Tibial artery (tissue), 4 donors: ENCODE measurements around the gene ZNF621.

ENCODE experiments used
- DNase-seq, 2 donors: peaks; one replicate each; pipeline ENCODE4 v3.0.0-alpha.2; 2019
- H3K27ac ChIP-seq, 2 donors: fragments of 200-600 bp; sonication (generic) in 1 of 2; 1 replicate in 1 of 2; 2 replicates in 1 of 2; pipeline ENCODE4 v1.5.1; 2018 to 2019; ENCODE audit warnings: mild to moderate bottlenecking in 1 of 2
- H3K27me3 ChIP-seq, 2 donors: fragments of 200-600 bp; sonication (generic) in 1 of 2; one replicate each; pipeline versions ENCODE4 v1.5.1 to v1.6.0; 2016 to 2019
- H3K36me3 ChIP-seq, 3 donors: fragments of 200-600 bp; sonication (generic) in 2 of 3; one replicate each; pipeline ENCODE4 v1.5.1; 2016 to 2019; ENCODE audit warnings: mild to moderate bottlenecking in 2 of 3
- H3K4me1 ChIP-seq, 4 donors: fragments of 200-600 bp; sonication (generic) in 2 of 4; 1 replicate in 3 of 4; 2 replicates in 1 of 4; pipeline ENCODE4 v1.5.1; 2016 to 2019
- H3K4me3 ChIP-seq, 2 donors: fragments of 200-600 bp; sonication (generic) in 1 of 2; 1 replicate in 1 of 2; 2 replicates in 1 of 2; pipeline ENCODE4 v1.5.1; 2018 to 2019; ENCODE audit warnings: mild to moderate bottlenecking in 2 of 2
- H3K9me3 ChIP-seq, 3 donors: fragments of 200-600 bp; sonication (generic) in 1 of 3; one replicate each; pipeline ENCODE4 v1.5.1; 2016 to 2019
- CTCF ChIP-seq, 2 experiments: fragments of 200-600 bp in 1 of 2; fragments of 450-650 bp in 1 of 2; IDR thresholded peaks; one replicate each; pipeline ENCODE4 v1.5.1; 2017 to 2019; ENCODE audit warnings: antibody characterized with exemption in 2 of 2, mild to moderate bottlenecking in 1 of 2, moderate library complexity in 1 of 2
- intact Hi-C: fragments of 100-400 bp; cut with DNase I; formaldehyde crosslinking; loops from one replicate; pipeline ENCODE4 v1.15.0; 2023; ENCODE audit warnings: low total_unique reads

ZNF621 gene

DNA sequence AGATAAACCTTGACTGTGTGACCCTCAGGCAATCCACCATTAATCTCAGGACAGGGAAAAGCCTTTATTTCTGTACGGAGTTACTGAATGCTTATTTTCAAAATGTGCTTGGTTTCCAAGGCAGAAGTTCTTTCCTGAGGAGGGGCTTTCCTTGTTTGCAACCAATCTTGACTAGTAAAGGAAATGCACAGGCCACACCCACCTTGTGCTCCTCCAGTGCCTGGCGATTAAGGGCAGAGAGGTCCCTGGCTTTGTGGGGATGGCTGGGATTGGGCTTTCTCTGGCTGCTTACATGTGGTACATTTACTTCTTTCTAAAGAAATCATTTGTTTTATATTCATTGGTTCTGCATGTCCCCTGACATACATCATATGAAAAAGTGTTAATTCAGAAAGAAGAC is 47.8 kb downstream of the ZNF621 start:
- H3K4me1 ChIP-seq = no peaks in the 10 kb centered on the region
- no peak overlapping the region for H3K4me3 ChIP-seq
- no peaks in the 10 kb centered on the region for H3K36me3 ChIP-seq
- no peaks in the 10 kb centered on the region for H3K27me3 ChIP-seq
- H3K27ac ChIP-seq = no peak overlapping the region
- intact Hi-C loops = no loop called here
- no peak for DNase-seq
- H3K9me3 ChIP-seq = no peaks in the 10 kb centered on the region
- TF ChIP-seq CTCF (IDR thresholded peaks at IDR 0.05) = no peak

GRCh38 chr3:40574050-40574449 is 49.3 kb downstream of the ZNF621 start:
- no peaks in the 10 kb centered on the region for H3K27me3 ChIP-seq
- DNase-seq = no peak
- intact Hi-C loops = no loop called here

GRCh38 chr3:40574661-40575060 is 49.9 kb downstream of the ZNF621 start:
- Histone ChIP-seq H3K27me3 (no peaks in the 10 kb centered on the region), H3K4me1 (no peaks in the 10 kb centered on the region), H3K27ac (no peak overlapping the region), H3K36me3 (no peaks in the 10 kb centered on the region), H3K4me3 (no peak overlapping the region), H3K9me3 (no peaks in the 10 kb centered on the region)
- no peak for TF ChIP-seq CTCF (IDR thresholded peaks at IDR 0.05)
- intact Hi-C loops = no loop called here
- no peak for DNase-seq

More at GRCh38 chr3:40574050-40574449, 49.3 kb downstream of the ZNF621 start:
- no peak for TF ChIP-seq CTCF (IDR thresholded peaks at IDR 0.05)
- no peaks in the 10 kb centered on the region for H3K36me3 ChIP-seq
- H3K4me1 ChIP-seq = no peaks in the 10 kb centered on the region
- H3K4me3 ChIP-seq = no peak overlapping the region
- no peaks in the 10 kb centered on the region for H3K9me3 ChIP-seq
- H3K27ac ChIP-seq = no peak overlapping the region

DNA sequence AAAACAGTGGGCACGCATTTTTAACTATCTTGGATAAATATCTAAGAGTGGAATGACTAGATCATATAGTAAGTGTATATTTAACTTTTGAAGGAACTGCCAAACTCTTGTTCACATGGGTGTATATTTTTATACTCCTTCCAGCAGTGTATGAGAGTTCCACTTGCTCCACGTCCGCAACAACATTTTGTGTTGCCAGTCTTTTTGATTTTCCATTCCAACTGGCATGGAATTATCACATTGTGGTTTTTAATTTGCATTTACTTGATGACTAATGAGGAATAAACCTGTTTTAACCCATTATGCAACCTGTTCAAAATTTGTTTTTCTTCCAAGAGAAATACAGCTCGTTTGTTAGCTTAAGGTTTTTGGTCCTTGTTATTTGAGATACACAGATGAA is 51.6 kb downstream of the ZNF621 start:
- H3K4me3 ChIP-seq = no peak overlapping the region
- intact Hi-C loops = no loop called here
- H3K36me3 ChIP-seq = no peaks in the 10 kb centered on the region
- H3K4me1 ChIP-seq = peaks cover 0 to 8% (median 2%) of the 10 kb centered on the region in 4 donors
- no peak for DNase-seq
- peaks cover 0 to 6% of the 10 kb centered on the region in 2 donors for H3K27me3 ChIP-seq
- no peak for TF ChIP-seq CTCF (IDR thresholded peaks at IDR 0.05)
- no peaks in the 10 kb centered on the region for H3K9me3 ChIP-seq
- no peak overlapping the region for H3K27ac ChIP-seq

- DNase-seq = peak; percentile 60 to 77
- Histone ChIP-seq H3K27me3 (peaks cover 0 to 6% of the 10 kb centered on the region in 2 donors), H3K27ac (no peak overlapping the region), H3K4me1 (peaks cover 0 to 26% (median 12%) of the 10 kb centered on the region in 4 donors), H3K36me3 (no peaks in the 10 kb centered on the region), H3K9me3 (no peaks in the 10 kb centered on the region), H3K4me3 (no peak overlapping the region)
- peak; percentile 91 to 92 for TF ChIP-seq CTCF (IDR thresholded peaks at IDR 0.05)
- intact Hi-C loops = loop anchor here (1.0 to 10.0 kb wide), 4 partner anchors 194 to 1301 kb away; no protein-coding TSS in a partner anchor
Measured at GRCh38 chr3:40580494-40581091, 55.8 kb downstream of the ZNF621 start.
